Pons (tissue), 1 donor: ENCODE results near the gene DGCR6L.
"Not testable (repeated sequence)": the region's sequence is repeated elsewhere in the genome, so short reads cannot be mapped to it uniquely, and the experiment has no call there.

Source experiments
- DNase-seq: peaks from one replicate; pipeline ENCODE4 v3.0.0-alpha.2; 2016; ENCODE audit warnings: low spot score

DGCR6L gene

GRCh38 chr22:20275836-20276235, 44.0 kb downstream of the DGCR6L start:
- no peak for DNase-seq

- not testable (repeated sequence) for DNase-seq
Measured at GRCh38 chr22:20275325-20275724, 44.5 kb downstream of the DGCR6L start.

GRCh38 chr22:20274374-20274773, 45.5 kb downstream of the DGCR6L start:
- not testable (repeated sequence) for DNase-seq

GRCh38 chr22:20273758-20274181, 46.1 kb downstream of the DGCR6L start:
- DNase-seq = no peak

GRCh38 chr22:20272700-20273099, 47.2 kb downstream of the DGCR6L start:
- no peak for DNase-seq

GRCh38 chr22:20272174-20272573, 47.7 kb downstream of the DGCR6L start:
- DNase-seq = no peak

- peak; percentile 15 for DNase-seq
Measured at GRCh38 chr22:20271114-20271994, 48.5 kb downstream of the DGCR6L start.

- DNase-seq = not testable (repeated sequence)
Measured at GRCh38 chr22:20270190-20271113, 49.4 kb downstream of the DGCR6L start.

GRCh38 chr22:20269673-20270072, 50.2 kb downstream of the DGCR6L start:
- not testable (repeated sequence) for DNase-seq

GRCh38 chr22:20269201-20269600, 50.7 kb downstream of the DGCR6L start:
- DNase-seq = not testable (repeated sequence)

GRCh38 chr22:20268279-20269012, 51.4 kb downstream of the DGCR6L start, which contains the start of gene RTN4R:
TSS of gene RTN4R (minus strand) at chr22:20268318. CDS start at chr22:20268092, 226 bp downstream.
- no peak for DNase-seq

- no peak for DNase-seq
Measured at GRCh38 chr22:20267441-20268278, 52.2 kb downstream of the DGCR6L start.

- DNase-seq = not testable (repeated sequence)
Measured at GRCh38 chr22:20266667-20267440, 53.0 kb downstream of the DGCR6L start.

GRCh38 chr22:20265772-20266666, 53.8 kb downstream of the DGCR6L start:
- DNase-seq = not testable (repeated sequence)

GRCh38 chr22:20264614-20265452, 55.0 kb downstream of the DGCR6L start:
- DNase-seq = peak; percentile 83
